Vagina (tissue), 2 donors: Measurements from ENCODE around the gene NLGN4Y.

Source experiments
- POLR2A ChIP-seq, 2 donors: fragments of 450-650 bp; IDR thresholded peaks; one replicate each; pipeline ENCODE4 v1.6.1; 2017; ENCODE audit warnings: antibody characterized with exemption in 2 of 2, mild to moderate bottlenecking in 2 of 2, moderate library complexity in 2 of 2
- TF ChIP-seq, protein P1 (sequence below), 3 experiments: fragments of 450-650 bp in 2 of 3; fragments of 200-600 bp in 1 of 3; sonication (generic) in 1 of 3; IDR thresholded peaks; one replicate each; pipeline ENCODE4 v1.5.1; 2017 to 2019; ENCODE audit warnings: antibody characterized with exemption in 3 of 3, mild to moderate bottlenecking in 2 of 3, moderate library complexity in 2 of 3

DNA sequence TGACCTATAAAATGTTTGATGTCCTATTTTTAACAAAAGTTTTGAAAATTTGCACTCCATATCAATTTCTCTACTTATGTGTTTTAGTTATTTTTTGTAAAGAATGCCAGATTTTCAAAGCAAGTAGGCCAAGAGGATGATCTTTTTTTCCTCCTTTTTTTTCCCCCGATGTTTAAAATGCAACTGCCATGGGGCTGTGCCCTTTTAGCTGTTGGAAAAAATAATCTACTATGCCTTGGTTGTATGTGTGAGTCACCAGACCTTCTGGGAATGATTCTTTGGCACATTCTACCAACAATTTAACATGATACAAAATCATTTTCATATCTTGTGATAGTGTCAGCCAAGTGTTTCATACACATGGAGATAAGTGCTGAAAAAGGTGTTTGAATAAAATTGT is 217.3 kb downstream of the NLGN4Y start:
- TF ChIP-seq POLR2A (IDR thresholded peaks at IDR 0.05) = no peak
- TF ChIP-seq, protein P1, sequence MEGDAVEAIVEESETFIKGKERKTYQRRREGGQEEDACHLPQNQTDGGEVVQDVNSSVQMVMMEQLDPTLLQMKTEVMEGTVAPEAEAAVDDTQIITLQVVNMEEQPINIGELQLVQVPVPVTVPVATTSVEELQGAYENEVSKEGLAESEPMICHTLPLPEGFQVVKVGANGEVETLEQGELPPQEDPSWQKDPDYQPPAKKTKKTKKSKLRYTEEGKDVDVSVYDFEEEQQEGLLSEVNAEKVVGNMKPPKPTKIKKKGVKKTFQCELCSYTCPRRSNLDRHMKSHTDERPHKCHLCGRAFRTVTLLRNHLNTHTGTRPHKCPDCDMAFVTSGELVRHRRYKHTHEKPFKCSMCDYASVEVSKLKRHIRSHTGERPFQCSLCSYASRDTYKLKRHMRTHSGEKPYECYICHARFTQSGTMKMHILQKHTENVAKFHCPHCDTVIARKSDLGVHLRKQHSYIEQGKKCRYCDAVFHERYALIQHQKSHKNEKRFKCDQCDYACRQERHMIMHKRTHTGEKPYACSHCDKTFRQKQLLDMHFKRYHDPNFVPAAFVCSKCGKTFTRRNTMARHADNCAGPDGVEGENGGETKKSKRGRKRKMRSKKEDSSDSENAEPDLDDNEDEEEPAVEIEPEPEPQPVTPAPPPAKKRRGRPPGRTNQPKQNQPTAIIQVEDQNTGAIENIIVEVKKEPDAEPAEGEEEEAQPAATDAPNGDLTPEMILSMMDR (IDR thresholded peaks at IDR 0.05) = no peak
